PC-9 (cell line): ENCODE results near the gene SPPL2C. TPM values are rescaled to one million over a fixed set of nuclear protein-coding genes. Genes with fewer than 3 reads are reported as not detected.
A peak's percentile ranks its signal among the peaks of the same experiment; 100 is the strongest.

Experiments used
- BruUV-seq: library from RNA; stranded (reverse); fragments of 400-500 nt; replicated peaks from 2 replicates; lab custom pipeline; 2021; lab: Mats Ljungman, UMichigan
- CTCF ChIA-PET: fragments of 300-600 bp; sonication (Branson Sonifier 250); formaldehyde crosslinking; loops from one replicate; lab custom pipeline; 2022; ENCODE audit warnings: antibody characterized with exemption; lab: Charles Lee
- POLR2A ChIA-PET: fragments of 300-600 bp; sonication (Branson Sonifier 250); formaldehyde crosslinking; loops from one replicate; lab custom pipeline; 2022; ENCODE audit warnings: antibody characterized with exemption; ENCODE audit not compliant: unreplicated experiment; lab: Charles Lee
- DNase-seq, 2 experiments: peaks; one replicate each; pipeline versions ENCODE4 v3.0.0 to v3.0.0-alpha.2; 2015 to 2022; ENCODE audit warnings: mixed read lengths in 1 of 2
- H2AFZ ChIP-seq: fragments of 200-600 bp; sonication (generic); 2 replicates; pipeline ENCODE4 v1.8.1; 2017; ENCODE audit warnings: antibody characterized with exemption
- H3F3A ChIP-seq: fragments of 200-600 bp; sonication (generic); 2 replicates; pipeline ENCODE4 v1.8.1; 2017; ENCODE audit warnings: antibody characterized with exemption, mild to moderate bottlenecking, low read depth; ENCODE audit not compliant: insufficient read depth
- H3K27ac ChIP-seq: fragments of 200-600 bp; sonication (generic); 2 replicates; pipeline ENCODE4 v1.6.1; 2016; ENCODE audit warnings: mixed run types
- H3K27me3 ChIP-seq: fragments of 200-600 bp; sonication (generic); 2 replicates; pipeline ENCODE4 v1.6.1; 2016; ENCODE audit warnings: low read depth, mixed run types; ENCODE audit not compliant: insufficient read depth
- H3K36me3 ChIP-seq: fragments of 200-600 bp; sonication (generic); 2 replicates; pipeline ENCODE4 v1.6.1; 2016; ENCODE audit warnings: low read depth, mixed run types
- H3K4me1 ChIP-seq: fragments of 200-600 bp; sonication (generic); replicated peaks from 2 replicates; pipeline ENCODE4 v1.6.1; 2016; ENCODE audit warnings: mixed run types; ENCODE audit not compliant: insufficient read depth
- H3K4me2 ChIP-seq: fragments of 200-600 bp; sonication (generic); 2 replicates; pipeline ENCODE4 v1.6.1; 2017; ENCODE audit warnings: mixed run types
- H3K4me3 ChIP-seq: fragments of 200-600 bp; sonication (generic); 2 replicates; pipeline ENCODE4 v1.6.1; 2016; ENCODE audit warnings: mixed run types
- H3K79me2 ChIP-seq: fragments of 200-600 bp; sonication (generic); 2 replicates; pipeline ENCODE4 v1.6.1; 2017; ENCODE audit warnings: low read depth, mixed run types
- H3K9me2 ChIP-seq: fragments of 200-600 bp; sonication (generic); 2 replicates; pipeline ENCODE4 v1.8.1; 2017; ENCODE audit warnings: mild to moderate bottlenecking; ENCODE audit not compliant: insufficient read depth
- H3K9me3 ChIP-seq: fragments of 200-600 bp; sonication (generic); 2 replicates; pipeline ENCODE4 v1.8.1; 2016; ENCODE audit warnings: low read depth; ENCODE audit not compliant: insufficient read depth
- H4K20me1 ChIP-seq: fragments of 200-600 bp; sonication (generic); 2 replicates; pipeline ENCODE4 v1.8.1; 2017; ENCODE audit not compliant: insufficient read depth
- CTCF ChIP-seq: fragments of 200-600 bp; sonication (generic); conservative IDR thresholded peaks from 2 replicates; pipeline ENCODE4 v1.6.1; 2017; ENCODE audit warnings: mixed run types, antibody characterized with exemption, mild to moderate bottlenecking, moderate library complexity
- EZH2 ChIP-seq: fragments of 200-600 bp; sonication (generic); IDR thresholded peaks from 2 replicates; pipeline ENCODE4 v1.8.0; 2017; ENCODE audit warnings: antibody characterized with exemption, low read depth
- intact Hi-C: fragments of 100-400 bp; cut with micrococcal nuclease; formaldehyde crosslinking; loops from one replicate; pipeline ENCODE4 v1.10.0; 2022; ENCODE audit not compliant: unreplicated experiment
- total RNA-seq: library from RNA; stranded (reverse); gene quantifications from 2 replicates; pipeline ENCODE4 v1.2.3, GENCODE V29; 2021

The SPPL2C gene
- total RNA-seq, 1 experiment from 2014 or later = not detected

GRCh38 chr17:45833920-45834319 lies 10.8 kb upstream of the SPPL2C start:
- no peaks in the 10 kb centered on the region for H3F3A ChIP-seq
- no peaks in the 10 kb centered on the region for H3K79me2 ChIP-seq
- H3K36me3 ChIP-seq = no peaks in the 10 kb centered on the region
- H3K4me2 ChIP-seq = no peak overlapping the region
- intact Hi-C loops = loop anchor here (5.0 to 10.0 kb wide), 2 partner anchors 409 to 437 kb away; no protein-coding TSS in a partner anchor
- H3K9me2 ChIP-seq = no peaks in the 10 kb centered on the region
- H3K4me3 ChIP-seq = no peak overlapping the region
- POLR2A ChIA-PET = no interaction called here
- no peak overlapping the region for H3K27ac ChIP-seq
- no peaks in the 10 kb centered on the region for H4K20me1 ChIP-seq
- no peak overlapping the region for H2AFZ ChIP-seq
- H3K9me3 ChIP-seq = no peaks in the 10 kb centered on the region
- H3K27me3 ChIP-seq = peaks cover 79% of the 10 kb centered on the region
- DNase-seq = no peak
- CTCF ChIA-PET = interaction anchor here (0.6 kb wide), 1 partner anchor 18 kb away, joined by 4 read pairs; no protein-coding TSS in a partner anchor
- BruUV-seq = no TSS peak
- no peaks in the 10 kb centered on the region for H3K4me1 ChIP-seq
- TF ChIP-seq CTCF = no peak
- TF ChIP-seq EZH2 = no peak

- no peaks in the 10 kb centered on the region for H3K36me3 ChIP-seq
- H3K4me1 ChIP-seq = no peaks in the 10 kb centered on the region
- peaks cover 79% of the 10 kb centered on the region for H3K27me3 ChIP-seq
- no peaks in the 10 kb centered on the region for H3K79me2 ChIP-seq
- H3K9me2 ChIP-seq = no peaks in the 10 kb centered on the region
- H3F3A ChIP-seq = no peaks in the 10 kb centered on the region
- no peak overlapping the region for H3K4me3 ChIP-seq
- peak; percentile 32 to 52 for DNase-seq
- no peaks in the 10 kb centered on the region for H4K20me1 ChIP-seq
- H3K27ac ChIP-seq = no peak overlapping the region
- H3K9me3 ChIP-seq = no peaks in the 10 kb centered on the region
- no peak overlapping the region for H2AFZ ChIP-seq
- CTCF ChIA-PET = interaction anchor here (0.6 kb wide), 1 partner anchor 169 kb away, joined by 3 read pairs; no protein-coding TSS in a partner anchor
- H3K4me2 ChIP-seq = no peak overlapping the region
- no TSS peak for BruUV-seq
- intact Hi-C loops = loop anchor here (5.0 to 10.0 kb wide), 2 partner anchors 410 to 437 kb away; no protein-coding TSS in a partner anchor
- POLR2A ChIA-PET = no interaction called here
- TF ChIP-seq EZH2 (no peak), CTCF (no peak)
Observed at GRCh38 chr17:45834471-45835396, 9.9 kb upstream of the SPPL2C start.

- no peaks in the 10 kb centered on the region for H3K79me2 ChIP-seq
- H3K9me2 ChIP-seq = no peaks in the 10 kb centered on the region
- POLR2A ChIA-PET = no interaction called here
- H3F3A ChIP-seq = no peaks in the 10 kb centered on the region
- TF ChIP-seq CTCF (no peak), EZH2 (no peak)
- no peaks in the 10 kb centered on the region for H3K36me3 ChIP-seq
- no peak overlapping the region for H3K27ac ChIP-seq
- no peak overlapping the region for H2AFZ ChIP-seq
- no peak overlapping the region for H3K4me3 ChIP-seq
- H4K20me1 ChIP-seq = no peaks in the 10 kb centered on the region
- BruUV-seq = no TSS peak
- no peak for DNase-seq
- intact Hi-C loops = loop anchor here (10.0 kb wide), 1 partner anchor 411 kb away; no protein-coding TSS in a partner anchor
- peaks cover 76% of the 10 kb centered on the region for H3K27me3 ChIP-seq
- no peaks in the 10 kb centered on the region for H3K9me3 ChIP-seq
- CTCF ChIA-PET = no interaction called here
- no peaks in the 10 kb centered on the region for H3K4me1 ChIP-seq
- H3K4me2 ChIP-seq = no peak overlapping the region
Observed at GRCh38 chr17:45835481-45835880, 9.2 kb upstream of the SPPL2C start.
